HG02970 (cell line): ENCODE measurements around the gene SP7.

ENCODE experiments used
- ATAC-seq: cut with Tn5 transposase; IDR thresholded peaks from one replicate; pipeline ENCODE4 v1.9.1; 2021; ENCODE audit warnings: mild to moderate bottlenecking, moderate library complexity, moderate number of reproducible peaks; ENCODE audit not compliant: unreplicated experiment, low FRiP score

The SP7 gene

DNA sequence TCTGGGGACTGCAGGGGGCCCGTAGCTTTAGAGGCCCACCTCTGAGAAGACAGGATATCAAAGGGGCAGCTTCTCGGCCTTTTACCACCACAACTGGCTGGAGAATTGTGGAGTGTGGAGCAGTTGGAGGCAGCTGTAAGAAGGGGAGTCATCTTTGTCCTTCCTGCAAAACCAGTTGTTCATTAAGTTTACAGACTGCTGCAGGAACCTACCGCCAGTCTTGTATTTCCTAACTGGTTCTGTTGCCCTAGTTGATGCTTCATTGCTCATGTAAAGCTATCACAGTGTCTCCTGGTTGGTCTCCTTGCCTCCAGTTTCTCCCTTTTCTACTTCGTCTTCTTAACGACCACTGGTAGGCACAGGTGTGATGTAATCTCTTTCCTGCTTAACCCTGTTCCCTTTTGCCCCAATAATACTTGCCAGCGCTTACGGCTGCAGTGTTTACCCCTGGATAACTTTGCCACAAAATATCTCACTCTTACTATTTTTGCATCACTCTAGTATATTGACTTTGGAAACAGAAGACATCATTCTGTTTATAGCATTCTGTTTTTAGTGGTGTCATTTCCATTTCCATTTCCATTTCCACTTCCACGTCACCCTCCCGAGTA is 56.2 kb downstream of the SP7 start:
- ATAC-seq = no peak

- ATAC-seq = no peak
These were observed 56.8 kb downstream of the SP7 start for GRCh38 chr12:53279283-53279869.

DNA sequence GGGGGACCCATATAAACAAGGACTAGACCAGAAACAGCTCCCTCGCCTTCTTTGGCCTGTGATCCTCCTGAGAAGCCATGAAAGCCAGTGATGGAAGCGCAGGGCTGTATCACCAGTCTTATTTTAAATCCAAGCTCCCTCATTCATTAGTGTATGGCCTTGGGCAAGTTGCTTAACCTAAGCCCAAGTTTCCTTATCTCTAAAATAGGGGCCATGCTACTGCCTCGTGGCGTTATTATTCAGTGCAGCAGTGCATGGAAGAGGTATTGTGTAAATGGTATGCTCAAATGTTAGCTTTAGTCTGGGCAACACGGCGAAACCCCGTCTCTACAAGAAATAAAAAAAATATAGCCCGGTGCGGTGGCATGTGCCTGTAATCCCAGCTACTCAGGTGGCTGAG is 58.2 kb downstream of the SP7 start:
- no peak for ATAC-seq
